HG03196 (cell line): Measurements from ENCODE around the gene HOXC4.

Source experiments
- ATAC-seq: cut with Tn5 transposase; IDR thresholded peaks from one replicate; pipeline ENCODE4 v1.9.1; 2021; ENCODE audit not compliant: unreplicated experiment

HOXC4 gene

GRCh38 chr12:54027442-54027786 is 26.2 kb upstream of the HOXC4 start:
- ATAC-seq = no peak

DNA sequence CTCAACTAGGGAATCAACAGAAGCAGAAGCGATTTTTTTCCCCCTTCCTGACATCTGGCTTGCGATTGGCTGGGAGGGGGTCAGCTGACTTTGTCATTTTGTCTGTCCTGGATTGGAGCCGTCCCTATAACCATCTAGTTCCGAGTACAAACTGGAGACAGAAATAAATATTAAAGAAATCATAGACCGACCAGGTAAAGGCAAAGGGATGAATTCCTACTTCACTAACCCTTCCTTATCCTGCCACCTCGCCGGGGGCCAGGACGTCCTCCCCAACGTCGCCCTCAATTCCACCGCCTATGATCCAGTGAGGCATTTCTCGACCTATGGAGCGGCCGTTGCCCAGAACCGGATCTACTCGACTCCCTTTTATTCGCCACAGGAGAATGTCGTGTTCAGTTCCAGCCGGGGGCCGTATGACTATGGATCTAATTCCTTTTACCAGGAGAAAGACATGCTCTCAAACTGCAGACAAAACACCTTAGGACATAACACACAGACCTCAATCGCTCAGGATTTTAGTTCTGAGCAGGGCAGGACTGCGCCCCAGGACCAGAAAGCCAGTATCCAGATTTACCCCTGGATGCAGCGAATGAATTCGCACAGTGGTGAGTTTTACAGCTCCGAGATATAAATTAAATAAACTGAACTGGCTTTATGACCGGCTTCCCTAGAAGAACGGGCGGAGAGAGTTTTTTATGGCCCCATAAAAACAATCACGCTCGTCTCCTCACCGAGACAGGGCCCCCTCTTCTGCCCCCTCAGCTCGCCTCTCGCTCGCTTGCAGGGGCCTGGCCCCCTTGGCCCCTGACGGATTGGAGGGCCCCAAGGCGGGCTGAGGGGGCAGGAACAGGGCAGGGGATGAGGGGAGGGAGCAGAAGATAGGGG is 25.1 kb upstream of the HOXC4 start, which contains the start of gene HOXC6:
TSS of gene HOXC6 (plus strand) at position 127 of the 888 bp plus-strand sequence. CDS start at position 209, 82 bp downstream.
- ATAC-seq = no peak

DNA sequence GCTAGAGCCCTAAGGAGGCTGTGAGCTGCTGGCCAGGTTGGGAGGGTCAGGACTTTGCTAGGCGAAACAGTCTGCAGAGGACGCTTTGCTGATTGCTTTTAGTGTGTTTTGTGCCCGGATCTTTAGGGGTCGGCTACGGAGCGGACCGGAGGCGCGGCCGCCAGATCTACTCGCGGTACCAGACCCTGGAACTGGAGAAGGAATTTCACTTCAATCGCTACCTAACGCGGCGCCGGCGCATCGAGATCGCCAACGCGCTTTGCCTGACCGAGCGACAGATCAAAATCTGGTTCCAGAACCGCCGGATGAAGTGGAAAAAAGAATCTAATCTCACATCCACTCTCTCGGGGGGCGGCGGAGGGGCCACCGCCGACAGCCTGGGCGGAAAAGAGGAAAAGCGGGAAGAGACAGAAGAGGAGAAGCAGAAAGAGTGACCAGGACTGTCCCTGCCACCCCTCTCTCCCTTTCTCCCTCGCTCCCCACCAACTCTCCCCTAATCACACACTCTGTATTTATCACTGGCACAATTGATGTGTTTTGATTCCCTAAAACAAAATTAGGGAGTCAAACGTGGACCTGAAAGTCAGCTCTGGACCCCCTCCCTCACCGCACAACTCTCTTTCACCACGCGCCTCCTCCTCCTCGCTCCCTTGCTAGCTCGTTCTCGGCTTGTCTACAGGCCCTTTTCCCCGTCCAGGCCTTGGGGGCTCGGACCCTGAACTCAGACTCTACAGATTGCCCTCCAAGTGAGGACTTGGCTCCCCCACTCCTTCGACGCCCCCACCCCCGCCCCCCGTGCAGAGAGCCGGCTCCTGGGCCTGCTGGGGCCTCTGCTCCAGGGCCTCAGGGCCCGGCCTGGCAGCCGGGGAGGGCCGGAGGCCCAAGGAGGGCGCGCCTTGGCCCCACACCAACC is 23.9 kb upstream of the HOXC4 start:
- ATAC-seq = no peak

DNA sequence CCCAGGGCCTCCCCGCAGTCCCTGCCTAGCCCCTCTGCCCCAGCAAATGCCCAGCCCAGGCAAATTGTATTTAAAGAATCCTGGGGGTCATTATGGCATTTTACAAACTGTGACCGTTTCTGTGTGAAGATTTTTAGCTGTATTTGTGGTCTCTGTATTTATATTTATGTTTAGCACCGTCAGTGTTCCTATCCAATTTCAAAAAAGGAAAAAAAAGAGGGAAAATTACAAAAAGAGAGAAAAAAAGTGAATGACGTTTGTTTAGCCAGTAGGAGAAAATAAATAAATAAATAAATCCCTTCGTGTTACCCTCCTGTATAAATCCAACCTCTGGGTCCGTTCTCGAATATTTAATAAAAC is 23.2 kb upstream of the HOXC4 start:
- no peak for ATAC-seq

DNA sequence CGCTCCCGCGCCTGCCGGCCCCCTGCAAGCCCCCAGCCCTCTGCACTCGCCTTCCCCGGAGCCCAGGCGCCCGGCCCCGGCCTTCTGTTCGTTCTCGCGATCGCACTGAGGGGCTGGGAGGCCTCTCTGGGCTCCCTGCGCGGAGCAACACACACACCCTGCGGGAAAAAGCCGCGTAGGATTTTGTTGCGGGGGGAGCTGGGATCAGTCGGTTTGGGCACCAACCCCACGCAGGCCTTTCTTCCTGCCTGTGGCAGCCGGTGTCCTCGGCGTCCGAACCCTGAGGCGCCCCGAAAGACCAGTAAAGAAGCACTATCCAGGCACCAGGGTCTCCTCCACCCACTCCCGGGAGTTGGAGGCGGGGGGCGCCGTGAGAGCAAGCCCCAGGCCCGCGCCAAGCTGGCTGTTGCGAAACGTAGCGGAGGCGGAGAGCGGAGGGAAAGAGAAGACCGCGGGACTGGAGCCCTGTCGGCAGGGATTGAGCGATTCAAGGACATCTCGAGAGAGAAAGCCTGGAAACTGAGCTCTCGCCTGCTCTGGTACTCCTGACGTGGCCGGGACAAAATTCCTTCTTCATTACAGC is 22.7 kb upstream of the HOXC4 start:
- ATAC-seq = no peak

- no peak for ATAC-seq
These were observed 22.2 kb upstream of the HOXC4 start for GRCh38 chr12:54031480-54031879.

- ATAC-seq = no peak
These were observed 21.5 kb upstream of the HOXC4 start for GRCh38 chr12:54032086-54032619.

DNA sequence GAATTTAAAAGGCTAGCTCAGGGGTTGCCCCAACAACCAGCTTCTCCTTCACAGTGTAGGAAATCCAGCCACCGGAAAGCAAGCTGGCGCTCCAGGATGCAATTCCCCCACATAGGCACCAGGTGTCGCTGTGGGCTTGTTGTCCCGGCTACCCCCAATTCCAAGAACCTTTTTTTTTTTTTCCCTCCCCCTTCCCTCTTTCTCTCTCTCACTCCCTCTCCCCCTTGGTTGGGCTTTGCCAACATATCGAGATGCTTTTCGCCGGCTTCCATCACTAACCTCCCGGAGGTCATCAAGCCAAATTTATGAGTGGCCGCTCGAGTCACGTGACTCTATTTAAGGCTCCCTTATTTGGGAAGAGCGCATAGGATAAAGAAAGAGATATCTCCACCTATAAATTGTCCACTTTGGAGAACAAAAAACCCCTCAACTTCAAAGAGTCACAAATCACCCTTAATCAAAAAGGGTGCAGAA is 21.0 kb upstream of the HOXC4 start, which contains the start of gene HOXC5:
TSS of gene HOXC5 (plus strand) at position 424 of the 474 bp plus-strand sequence. CDS start 73 bp downstream, outside the sequence.
- ATAC-seq = no peak

GRCh38 chr12:54033106-54033979 is 20.3 kb upstream of the HOXC4 start:
- ATAC-seq = no peak

GRCh38 chr12:54033980-54034784 is 19.5 kb upstream of the HOXC4 start:
- ATAC-seq = no peak

GRCh38 chr12:54034785-54035310 is 18.8 kb upstream of the HOXC4 start:
- no peak for ATAC-seq

- no peak for ATAC-seq
These were observed 17.9 kb upstream of the HOXC4 start for GRCh38 chr12:54035568-54036264.

DNA sequence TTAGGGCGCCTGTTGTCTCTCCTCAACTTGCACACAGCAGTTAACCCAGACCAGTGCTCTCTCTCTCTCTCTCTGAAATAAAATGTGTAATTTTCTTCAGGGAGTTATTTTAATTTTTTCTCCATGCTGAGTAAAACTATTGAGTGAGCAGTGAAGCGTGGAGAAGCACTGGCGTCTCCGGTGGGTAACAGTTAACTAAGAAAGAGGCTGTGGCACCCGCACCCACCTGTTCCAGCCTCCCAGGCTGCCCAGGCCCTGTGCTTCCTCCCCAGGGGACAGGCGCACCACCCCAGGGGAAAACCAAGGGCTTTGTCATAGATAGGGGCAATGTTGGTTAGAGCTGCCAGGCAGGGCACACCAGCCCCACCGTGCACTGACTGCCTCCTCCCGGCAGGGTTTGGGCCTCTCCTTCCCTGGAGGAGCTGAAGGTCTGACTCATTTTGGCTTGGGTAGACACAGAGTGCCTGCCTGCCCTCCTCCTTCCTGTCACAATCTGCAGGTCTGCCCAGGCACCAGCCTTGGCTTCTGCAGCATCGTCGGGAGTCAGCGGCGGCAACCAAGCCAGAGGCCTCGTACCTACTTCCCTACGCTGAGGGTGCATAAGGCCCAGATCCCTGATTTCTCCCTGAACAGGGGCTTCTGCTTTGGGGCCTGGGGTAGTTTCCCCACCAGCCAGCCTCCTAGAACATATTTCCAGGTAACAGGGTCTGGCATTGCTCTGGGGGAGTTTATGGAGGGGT is 16.8 kb upstream of the HOXC4 start:
- ATAC-seq = no peak

- no peak for ATAC-seq
These were observed 16.0 kb upstream of the HOXC4 start for GRCh38 chr12:54037360-54038283.

- no peak for ATAC-seq
These were observed 15.3 kb upstream of the HOXC4 start for GRCh38 chr12:54038284-54038870.

DNA sequence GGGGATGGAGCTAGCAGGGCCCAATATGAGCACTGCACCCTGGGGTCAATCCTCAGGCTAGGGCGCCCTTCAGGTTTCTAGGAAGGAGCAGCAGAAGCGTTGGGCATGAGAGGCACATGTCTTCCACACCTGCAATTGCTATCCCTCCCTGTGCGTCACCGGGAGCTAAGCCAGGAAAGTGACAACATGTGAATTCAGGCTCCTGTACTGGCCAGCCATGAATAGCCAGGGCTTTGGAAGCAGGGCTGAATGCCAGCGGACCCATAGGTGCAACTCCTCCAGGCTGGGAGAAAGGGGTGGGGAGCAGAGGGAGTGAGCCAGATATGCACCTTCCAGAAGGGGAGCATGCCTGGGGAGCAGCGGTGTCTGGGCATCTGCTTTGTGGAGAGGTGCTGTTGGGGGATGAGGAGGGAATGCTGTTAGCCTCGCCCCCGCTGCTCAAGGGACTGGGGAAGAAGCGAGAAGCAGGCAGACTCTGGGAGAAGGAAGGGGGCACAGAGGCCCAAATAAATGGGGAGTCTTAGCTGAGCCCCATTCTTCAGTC is 14.7 kb upstream of the HOXC4 start:
- ATAC-seq = no peak
